Stimulated activated naive CD8-positive, alpha-beta T cell treated with anti-CD3 and anti-CD28 coated beads, Interleukin-15, Interleukin-2, amounts not matched to agents 100 ng/mL and 50 ng/mL, for 24 hours (primary cell): ENCODE results near the gene DELE1.
"Not testable (repeated sequence)": the region's sequence is repeated elsewhere in the genome, so short reads cannot be mapped to it uniquely, and the experiment has no call there.

ENCODE experiments used
- H3K27ac Mint-ChIP-seq: one replicate; pipeline ENCODE4 v1.8.0; 2021; ENCODE audit warnings: mild to moderate bottlenecking, mixed read lengths
- H3K27me3 Mint-ChIP-seq: one replicate; pipeline ENCODE4 v1.8.0; 2021; ENCODE audit warnings: mixed read lengths
- H3K36me3 Mint-ChIP-seq: one replicate; pipeline ENCODE4 v1.8.0; 2021; ENCODE audit warnings: low read depth, mixed read lengths
- H3K4me1 Mint-ChIP-seq: one replicate; pipeline ENCODE4 v1.8.0; 2021; ENCODE audit warnings: low read depth, mixed read lengths
- H3K4me3 Mint-ChIP-seq: one replicate; pipeline ENCODE4 v1.8.0; 2021; ENCODE audit warnings: mild to moderate bottlenecking, mixed read lengths
- H3K9me3 Mint-ChIP-seq: one replicate; pipeline ENCODE4 v1.8.0; 2021; ENCODE audit warnings: mixed read lengths

Gene DELE1

GRCh38 chr5:141880961-141881801 lies 42.5 kb upstream of the DELE1 start:
- H3K4me3 Mint-ChIP-seq = no peak overlapping the region
- H3K9me3 Mint-ChIP-seq = no peaks in the 10 kb centered on the region
- H3K27ac Mint-ChIP-seq = no peak overlapping the region
- H3K27me3 Mint-ChIP-seq = peaks cover 69% of the 10 kb centered on the region
- peaks cover 22% of the 10 kb centered on the region for H3K4me1 Mint-ChIP-seq
- H3K36me3 Mint-ChIP-seq = no peaks in the 10 kb centered on the region

GRCh38 chr5:141881886-141882285 lies 41.8 kb upstream of the DELE1 start:
- peaks cover 22% of the 10 kb centered on the region for H3K4me1 Mint-ChIP-seq
- no peak overlapping the region for H3K27ac Mint-ChIP-seq
- H3K36me3 Mint-ChIP-seq = no peaks in the 10 kb centered on the region
- H3K9me3 Mint-ChIP-seq = no peaks in the 10 kb centered on the region
- H3K27me3 Mint-ChIP-seq = peaks cover 73% of the 10 kb centered on the region
- H3K4me3 Mint-ChIP-seq = no peak overlapping the region

- H3K27ac Mint-ChIP-seq = no peak overlapping the region
- H3K36me3 Mint-ChIP-seq = no peaks in the 10 kb centered on the region
- no peak overlapping the region for H3K4me3 Mint-ChIP-seq
- peaks cover 65% of the 10 kb centered on the region for H3K27me3 Mint-ChIP-seq
- no peaks in the 10 kb centered on the region for H3K9me3 Mint-ChIP-seq
- peaks cover 14% of the 10 kb centered on the region for H3K4me1 Mint-ChIP-seq
Observed at GRCh38 chr5:141882594-141883183, 41.0 kb upstream of the DELE1 start.

- H3K9me3 Mint-ChIP-seq = no peaks in the 10 kb centered on the region
- no peak overlapping the region for H3K27ac Mint-ChIP-seq
- peaks cover 63% of the 10 kb centered on the region for H3K27me3 Mint-ChIP-seq
- peaks cover 12% of the 10 kb centered on the region for H3K4me1 Mint-ChIP-seq
- H3K4me3 Mint-ChIP-seq = no peak overlapping the region
- H3K36me3 Mint-ChIP-seq = no peaks in the 10 kb centered on the region
Observed at GRCh38 chr5:141883184-141883891, 40.3 kb upstream of the DELE1 start.

DNA sequence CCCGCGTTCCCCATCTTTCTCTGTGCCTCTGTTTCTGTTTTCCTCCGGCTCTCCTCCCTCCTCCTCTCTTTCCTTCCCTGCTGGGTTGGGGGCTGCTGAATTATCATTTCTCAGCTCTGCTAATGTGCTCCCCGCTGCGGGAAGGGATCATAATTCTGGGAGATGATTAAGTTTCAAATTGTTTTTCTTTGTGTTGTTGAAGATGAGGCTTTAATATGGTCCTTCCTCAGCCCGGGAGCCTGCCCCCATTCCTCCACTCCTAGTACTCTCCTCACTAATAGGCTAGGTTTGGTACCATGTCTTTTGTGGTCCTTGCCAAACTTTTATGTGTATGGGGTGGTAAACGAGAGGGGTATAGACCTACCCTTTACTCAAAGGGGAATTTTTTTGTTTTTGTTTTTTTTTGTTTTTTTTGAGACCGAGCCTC lies 39.8 kb upstream of the DELE1 start:
- Mint-ChIP-seq H3K27me3 (peaks cover 64% of the 10 kb centered on the region), H3K4me1 (peaks cover 7% of the 10 kb centered on the region), H3K36me3 (no peaks in the 10 kb centered on the region), H3K4me3 (no peak overlapping the region), H3K27ac (no peak overlapping the region), H3K9me3 (no peaks in the 10 kb centered on the region)

DNA sequence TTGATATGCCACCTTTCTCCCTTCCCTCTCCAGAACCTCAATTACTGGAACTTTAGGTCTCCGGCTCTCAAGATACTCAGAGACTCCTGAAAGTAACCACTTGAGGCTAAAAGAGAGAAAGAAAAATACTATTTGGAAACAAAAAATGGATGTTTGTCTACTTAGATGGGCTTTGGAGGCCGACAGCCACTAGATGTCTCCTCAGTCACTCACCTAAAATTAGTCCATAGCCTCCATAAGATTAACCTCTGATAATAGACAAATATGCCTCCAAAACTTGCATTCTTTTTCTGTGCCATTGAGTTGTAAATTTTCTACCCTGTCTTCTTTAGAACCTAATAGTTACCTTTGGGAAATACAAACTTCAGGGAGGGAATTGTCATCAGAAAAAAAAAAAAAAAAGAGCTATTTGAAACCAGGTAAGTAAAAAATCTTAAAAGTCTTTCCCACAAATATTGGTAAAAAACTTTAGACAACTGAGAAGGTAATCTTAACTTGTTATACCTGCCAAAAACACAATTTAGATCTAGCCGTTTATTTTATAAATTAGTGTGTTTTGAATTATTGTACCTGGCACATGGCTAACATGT lies 34.3 kb upstream of the DELE1 start:
- Mint-ChIP-seq H3K4me1 (no peaks in the 10 kb centered on the region), H3K27ac (no peak overlapping the region), H3K9me3 (no peaks in the 10 kb centered on the region), H3K36me3 (no peaks in the 10 kb centered on the region), H3K4me3 (no peak overlapping the region), H3K27me3 (peaks cover 38% of the 10 kb centered on the region)

DNA sequence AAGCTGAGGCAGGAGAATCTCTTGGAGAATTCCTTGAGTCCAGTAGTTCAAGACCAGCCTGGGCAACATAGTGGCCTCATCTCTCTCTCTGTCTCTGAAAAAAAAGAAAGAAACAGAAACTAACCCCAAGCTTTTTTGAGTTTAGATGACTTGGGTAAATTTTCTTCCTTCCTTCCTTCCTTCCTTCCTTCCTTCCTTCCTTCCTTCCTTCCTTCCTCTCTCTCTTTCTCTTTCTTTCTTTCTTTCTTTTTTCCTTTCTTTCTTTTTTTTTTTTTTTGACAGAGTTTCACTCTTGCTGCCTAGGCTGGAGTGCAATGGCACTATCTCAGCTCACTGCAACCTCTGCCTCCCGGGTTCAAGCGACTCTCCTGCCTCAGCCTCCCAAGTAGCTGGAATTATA lies 33.2 kb upstream of the DELE1 start:
- H3K4me3 Mint-ChIP-seq, H3K4me1 Mint-ChIP-seq, H3K27ac Mint-ChIP-seq, H3K36me3 Mint-ChIP-seq, H3K9me3 Mint-ChIP-seq: not testable (repeated sequence)
- H3K27me3 Mint-ChIP-seq = peaks cover 28% of the 10 kb centered on the region

GRCh38 chr5:141897425-141897824 lies 26.2 kb upstream of the DELE1 start:
- H3K36me3 Mint-ChIP-seq = no peaks in the 10 kb centered on the region
- H3K27ac Mint-ChIP-seq = no peak overlapping the region
- no peak overlapping the region for H3K4me3 Mint-ChIP-seq
- peaks cover 16% of the 10 kb centered on the region for H3K27me3 Mint-ChIP-seq
- H3K9me3 Mint-ChIP-seq = no peaks in the 10 kb centered on the region
- H3K4me1 Mint-ChIP-seq = no peaks in the 10 kb centered on the region

DNA sequence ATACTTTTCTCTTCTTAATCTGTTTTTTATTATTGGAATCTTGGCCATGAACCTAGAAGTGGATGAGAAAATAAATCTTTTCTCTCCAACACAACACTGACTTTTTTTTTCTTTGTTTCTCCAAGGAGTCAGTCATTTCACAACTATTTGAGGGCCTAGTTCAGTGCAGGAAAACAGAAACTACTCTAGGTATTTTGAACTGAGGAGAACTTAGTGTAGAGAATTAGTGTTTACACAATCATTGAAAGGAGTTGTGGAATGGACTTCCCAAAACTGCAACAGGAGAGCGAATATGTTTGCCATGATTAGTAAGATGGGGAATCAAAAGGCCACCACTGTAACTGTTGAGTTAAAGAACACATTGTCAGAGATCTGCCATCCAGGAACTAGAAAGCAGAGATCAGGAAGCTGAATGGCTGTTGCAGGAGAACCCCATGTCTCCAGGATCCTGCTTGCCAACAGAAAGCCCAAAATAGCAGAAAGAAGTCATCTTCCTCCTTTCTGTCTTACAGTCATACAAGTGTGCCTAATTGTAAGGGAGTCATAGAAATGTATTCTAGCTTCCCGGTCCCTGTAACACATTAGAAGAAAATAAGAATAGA lies 25.1 kb upstream of the DELE1 start:
- Mint-ChIP-seq H3K4me3 (no peak overlapping the region), H3K36me3 (no peaks in the 10 kb centered on the region), H3K27me3 (peaks cover 17% of the 10 kb centered on the region), H3K9me3 (no peaks in the 10 kb centered on the region), H3K27ac (no peak overlapping the region), H3K4me1 (no peaks in the 10 kb centered on the region)

- no peaks in the 10 kb centered on the region for H3K4me1 Mint-ChIP-seq
- no peak overlapping the region for H3K4me3 Mint-ChIP-seq
- H3K36me3 Mint-ChIP-seq = no peaks in the 10 kb centered on the region
- H3K9me3 Mint-ChIP-seq = no peaks in the 10 kb centered on the region
- no peak overlapping the region for H3K27ac Mint-ChIP-seq
- H3K27me3 Mint-ChIP-seq = peaks cover 9% of the 10 kb centered on the region
Observed at GRCh38 chr5:141902015-141902814, 21.5 kb upstream of the DELE1 start.

- Mint-ChIP-seq H3K4me3 (no peak overlapping the region), H3K9me3 (no peaks in the 10 kb centered on the region), H3K27ac (no peak overlapping the region), H3K27me3 (peaks cover 9% of the 10 kb centered on the region), H3K36me3 (no peaks in the 10 kb centered on the region), H3K4me1 (peaks cover 2% of the 10 kb centered on the region)
Observed at GRCh38 chr5:141903261-141903660, 20.4 kb upstream of the DELE1 start.

DNA sequence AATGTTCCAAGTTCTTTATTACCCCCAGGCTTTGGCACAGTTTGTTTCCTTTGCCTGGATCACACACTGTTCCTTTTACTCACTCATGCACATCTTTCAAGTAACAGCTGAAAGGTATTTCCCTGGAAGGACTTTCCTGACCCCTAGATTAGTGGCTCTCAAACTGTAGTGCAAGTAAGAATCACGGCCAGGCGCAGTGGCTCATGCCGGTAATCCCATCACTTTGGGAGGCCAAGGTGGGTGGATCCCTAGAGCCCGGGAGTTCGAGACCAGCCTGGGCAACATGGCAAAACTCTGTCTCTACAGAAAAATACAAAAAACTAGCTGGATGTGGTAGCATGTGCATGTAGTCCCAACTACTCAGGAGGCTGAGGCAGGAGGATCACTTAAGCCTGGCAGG lies 19.1 kb upstream of the DELE1 start:
- H3K4me3 Mint-ChIP-seq = no peak overlapping the region
- H3K4me1 Mint-ChIP-seq = peaks cover 10% of the 10 kb centered on the region
- no peaks in the 10 kb centered on the region for H3K36me3 Mint-ChIP-seq
- peaks cover 14% of the 10 kb centered on the region for H3K27me3 Mint-ChIP-seq
- H3K9me3 Mint-ChIP-seq = no peaks in the 10 kb centered on the region
- H3K27ac Mint-ChIP-seq = no peak overlapping the region

- H3K27ac Mint-ChIP-seq = no peak overlapping the region
- H3K36me3 Mint-ChIP-seq = no peaks in the 10 kb centered on the region
- H3K4me1 Mint-ChIP-seq = peaks cover 10% of the 10 kb centered on the region
- no peak overlapping the region for H3K4me3 Mint-ChIP-seq
- H3K27me3 Mint-ChIP-seq = peaks cover 14% of the 10 kb centered on the region
- H3K9me3 Mint-ChIP-seq = no peaks in the 10 kb centered on the region
Observed at GRCh38 chr5:141906517-141906916, 17.2 kb upstream of the DELE1 start.

DNA sequence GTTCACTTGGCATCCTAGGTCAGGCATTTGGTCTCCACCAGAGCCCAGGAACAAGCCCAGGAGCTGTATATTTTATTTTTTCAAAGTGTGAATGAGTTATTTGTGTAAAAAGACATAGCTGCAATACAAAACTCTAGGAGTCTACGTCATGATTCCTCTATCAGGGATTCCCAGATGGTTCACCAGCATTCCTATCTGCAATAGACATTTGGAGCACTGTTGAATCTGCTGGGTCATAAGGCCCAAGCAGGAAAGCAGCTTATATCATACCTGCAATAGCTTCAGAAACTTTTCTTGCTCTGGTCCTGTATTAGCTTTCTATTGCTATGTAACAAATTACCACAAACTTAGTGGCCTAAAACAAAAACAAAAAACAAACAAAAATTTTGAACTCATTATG lies 16.7 kb upstream of the DELE1 start:
- H3K4me3 Mint-ChIP-seq = no peak overlapping the region
- H3K36me3 Mint-ChIP-seq = no peaks in the 10 kb centered on the region
- H3K4me1 Mint-ChIP-seq = peaks cover 10% of the 10 kb centered on the region
- H3K27me3 Mint-ChIP-seq = peaks cover 10% of the 10 kb centered on the region
- no peaks in the 10 kb centered on the region for H3K9me3 Mint-ChIP-seq
- no peak overlapping the region for H3K27ac Mint-ChIP-seq
